Trophoblast cell (in vitro differentiated cells and primary cell): ENCODE measurements around the gene MAGI2.

ENCODE experiments used
- DNase-seq, 2 donors: peaks; one replicate each; pipeline ENCODE4 v3.0.0-alpha.2; 2016
- H2AFZ ChIP-seq: 2 replicates; pipeline ENCODE4 v1.6.1; 2013; ENCODE audit warnings: low read length, moderate library complexity, mild to moderate bottlenecking; ENCODE audit not compliant: insufficient read depth, poor library complexity
- H2AK5ac ChIP-seq: 2 replicates; pipeline ENCODE4 v1.6.1; 2013; ENCODE audit warnings: mild to moderate bottlenecking, low read length
- H2BK120ac ChIP-seq: 2 replicates; pipeline ENCODE4 v1.6.1; 2013; ENCODE audit warnings: low read length, mild to moderate bottlenecking, moderate library complexity; ENCODE audit not compliant: insufficient read depth, poor library complexity
- H2BK12ac ChIP-seq: 2 replicates; pipeline ENCODE4 v1.6.1; 2013; ENCODE audit warnings: mild to moderate bottlenecking, low read length, moderate library complexity
- H2BK5ac ChIP-seq: 2 replicates; pipeline ENCODE4 v1.6.1; 2013; ENCODE audit warnings: low read length, low read depth, moderate library complexity, mild to moderate bottlenecking; ENCODE audit not compliant: poor library complexity
- H3K14ac ChIP-seq: 2 replicates; pipeline ENCODE4 v1.6.1; 2013; ENCODE audit warnings: mild to moderate bottlenecking, low read length
- H3K18ac ChIP-seq: 2 replicates; pipeline ENCODE4 v1.6.1; 2013; ENCODE audit warnings: mild to moderate bottlenecking, low read length
- H3K23ac ChIP-seq: 2 replicates; pipeline ENCODE4 v1.6.1; 2013; ENCODE audit warnings: low read length
- H3K27ac ChIP-seq: 2 replicates; pipeline ENCODE4 v1.5.1; 2013; ENCODE audit warnings: low read depth, mild to moderate bottlenecking, inconsistent platforms, low read length, moderate library complexity
- H3K27me3 ChIP-seq: 2 replicates; pipeline ENCODE4 v1.6.1; 2013; ENCODE audit warnings: inconsistent platforms, mild to moderate bottlenecking, low read length, moderate library complexity; ENCODE audit not compliant: insufficient read depth
- H3K36me3 ChIP-seq, 2 experiments: 1 replicate in 1 of 2; 2 replicates in 1 of 2; pipeline ENCODE4 v1.6.1; 2013; ENCODE audit warnings: low read length in 2 of 2, mild to moderate bottlenecking in 2 of 2, moderate library complexity in 1 of 2; ENCODE audit not compliant: insufficient read depth in 2 of 2, control insufficient read depth in 1 of 2
- H3K4ac ChIP-seq: 2 replicates; pipeline ENCODE4 v1.6.1; 2013; ENCODE audit warnings: low read depth, mild to moderate bottlenecking, low read length, moderate library complexity
- H3K4me1 ChIP-seq, 2 experiments: 1 replicate in 1 of 2; 2 replicates in 1 of 2; pipeline ENCODE4 v1.6.1; 2013; ENCODE audit warnings: low read length in 2 of 2, mild to moderate bottlenecking in 2 of 2, moderate library complexity in 1 of 2; ENCODE audit not compliant: insufficient read depth in 2 of 2, control insufficient read depth in 1 of 2
- H3K4me2 ChIP-seq: 2 replicates; pipeline ENCODE4 v1.6.1; 2013; ENCODE audit warnings: inconsistent platforms, mild to moderate bottlenecking, low read length, moderate library complexity
- H3K4me3 ChIP-seq: 2 replicates; pipeline ENCODE4 v1.5.1; 2013; ENCODE audit warnings: mild to moderate bottlenecking, low read depth, low read length, inconsistent platforms
- H3K79me1 ChIP-seq: one replicate; pipeline ENCODE4 v1.6.1; 2013; ENCODE audit warnings: low read length
- H3K79me2 ChIP-seq: 2 replicates; pipeline ENCODE4 v1.6.1; 2013; ENCODE audit warnings: low read length, mild to moderate bottlenecking; ENCODE audit not compliant: control insufficient read depth, insufficient read depth, poor library complexity
- H3K9ac ChIP-seq: 2 replicates; pipeline ENCODE4 v1.6.1; 2013; ENCODE audit warnings: mild to moderate bottlenecking, low read length
- H3K9me3 ChIP-seq: 2 replicates; pipeline ENCODE4 v1.6.1; 2013; ENCODE audit warnings: low read depth, mild to moderate bottlenecking, control low read depth, inconsistent platforms, low read length; ENCODE audit not compliant: insufficient read depth
- H4K12ac ChIP-seq: 2 replicates; pipeline ENCODE4 v1.6.1; 2013; ENCODE audit warnings: low read depth, mild to moderate bottlenecking, low read length, moderate library complexity
- H4K8ac ChIP-seq: 2 replicates; pipeline ENCODE4 v1.6.1; 2013; ENCODE audit warnings: low read depth, mild to moderate bottlenecking, low read length, moderate library complexity
- H4K91ac ChIP-seq: one replicate; pipeline ENCODE4 v1.6.1; 2013; ENCODE audit warnings: low read depth, mild to moderate bottlenecking, low read length, moderate library complexity
- WGBS: extraction: QIAGEN DNeasy Blood & Tissue Kit; methylation state at CpG from one replicate; pipeline ENCODE4 v1.1.7; 2013; ENCODE audit warnings: missing lambda C conversion rate; ENCODE audit not compliant: insufficient read length, insufficient coverage; ENCODE audit errors: extremely low coverage; 5-methylcytosine and 5-hydroxymethylcytosine counted together

The MAGI2 gene

DNA sequence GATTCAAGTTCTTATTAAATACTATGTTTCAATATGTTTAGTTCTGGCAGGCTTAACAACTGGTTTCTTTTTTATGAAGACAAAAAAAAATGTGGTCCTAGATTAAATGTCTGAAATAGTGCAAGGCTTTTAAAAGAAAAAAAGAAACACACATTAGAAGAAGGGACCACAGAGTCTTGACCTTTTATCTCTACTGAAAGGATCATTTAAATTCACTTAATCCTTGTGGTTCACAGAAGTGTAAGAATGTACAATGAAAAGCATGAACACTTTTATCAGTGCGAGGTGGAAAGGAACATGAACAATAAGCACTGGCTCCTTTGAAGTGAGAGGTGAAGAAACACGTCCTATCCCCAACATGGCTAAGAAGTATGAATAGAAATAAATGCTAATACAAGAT, 765.1 kb downstream of the MAGI2 start:
- no peak overlapping the region for H2BK12ac ChIP-seq
- H3K9me3 ChIP-seq = no peaks in the 10 kb centered on the region
- no peaks in the 10 kb centered on the region for H3K27me3 ChIP-seq
- no peak overlapping the region for H4K12ac ChIP-seq
- no peak for DNase-seq
- no peak overlapping the region for H2BK5ac ChIP-seq
- no peak overlapping the region for H3K4ac ChIP-seq
- no peak overlapping the region for H3K4me2 ChIP-seq
- no peak overlapping the region for H3K4me3 ChIP-seq
- no peak overlapping the region for H3K14ac ChIP-seq
- H3K27ac ChIP-seq = no peak overlapping the region
- no peak overlapping the region for H3K9ac ChIP-seq
- peaks cover 1% of the 10 kb centered on the region for H3K79me1 ChIP-seq
- H2AK5ac ChIP-seq = no peak overlapping the region
- H2AFZ ChIP-seq = no peak overlapping the region
- no peak overlapping the region for H3K23ac ChIP-seq
- H3K4me1 ChIP-seq = peaks cover 0 to 2% of the 10 kb centered on the region in 2 experiments
- H2BK120ac ChIP-seq = no peak overlapping the region
- no CpG with 5 or more reads among the region's 2 CpGs for WGBS
- H3K36me3 ChIP-seq = no peaks in the 10 kb centered on the region
- no peak overlapping the region for H4K91ac ChIP-seq
- no peak overlapping the region for H3K18ac ChIP-seq
- H3K79me2 ChIP-seq = no peaks in the 10 kb centered on the region
- no peak overlapping the region for H4K8ac ChIP-seq

DNA sequence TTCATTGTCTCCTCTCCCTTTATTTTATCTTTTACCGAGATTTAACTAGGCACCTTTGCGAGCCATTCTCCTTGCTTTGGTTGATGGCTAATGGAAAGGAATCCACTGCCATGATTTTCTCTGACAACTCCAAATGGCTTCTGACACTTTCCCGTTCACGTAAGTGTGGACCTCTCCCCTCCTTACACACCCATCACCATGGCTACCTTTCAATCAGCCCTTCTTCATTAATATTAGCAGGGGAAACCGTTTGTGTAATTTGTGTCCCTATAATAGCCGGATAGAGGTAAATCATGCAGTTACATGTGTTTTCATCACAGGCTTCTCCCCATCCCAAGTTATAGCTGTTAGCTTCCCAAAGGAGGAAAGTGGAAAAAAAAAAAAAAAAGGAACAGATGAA, 767.3 kb downstream of the MAGI2 start:
- Histone ChIP-seq H3K79me2 (no peaks in the 10 kb centered on the region), H3K9me3 (no peaks in the 10 kb centered on the region), H3K36me3 (no peaks in the 10 kb centered on the region), H2AFZ (no peak overlapping the region), H3K14ac (no peak overlapping the region), H2AK5ac (no peak overlapping the region), H3K27ac (no peak overlapping the region), H3K4me1 (peaks cover 0 to 2% of the 10 kb centered on the region in 2 experiments), H3K4me2 (no peak overlapping the region), H2BK12ac (no peak overlapping the region), H4K91ac (no peak overlapping the region), H3K23ac (no peak overlapping the region), H3K79me1 (peaks cover 1% of the 10 kb centered on the region), H3K27me3 (no peaks in the 10 kb centered on the region), H2BK5ac (no peak overlapping the region), H3K4ac (no peak overlapping the region), H4K8ac (no peak overlapping the region), H3K4me3 (no peak overlapping the region), H2BK120ac (no peak overlapping the region), H3K9ac (no peak overlapping the region), H3K18ac (no peak overlapping the region), H4K12ac (no peak overlapping the region)
- DNase-seq = peak in 1 of 2 donors; percentile 10
- WGBS = no CpG with 5 or more reads among the region's 6 CpGs

DNA sequence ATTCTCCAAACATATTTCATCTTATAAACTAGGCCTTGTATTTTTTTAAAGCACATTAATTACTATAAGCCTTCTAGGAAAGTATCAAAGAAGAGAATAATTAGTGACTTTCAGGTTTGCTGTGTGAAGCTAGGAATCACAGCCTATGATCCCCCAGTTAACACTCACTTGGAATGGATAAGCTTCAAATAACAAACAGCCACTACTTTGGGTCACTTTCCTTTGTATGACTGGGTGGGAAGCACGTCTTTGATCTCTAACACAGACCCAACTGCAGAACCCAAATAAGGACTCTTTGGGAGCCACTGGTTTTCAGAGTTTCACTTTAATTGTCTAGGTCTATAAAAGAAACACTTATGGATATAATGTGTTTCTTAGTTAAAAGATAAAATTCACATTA, 769.3 kb downstream of the MAGI2 start:
- H4K12ac ChIP-seq = no peak overlapping the region
- no peak overlapping the region for H3K4ac ChIP-seq
- H3K18ac ChIP-seq = no peak overlapping the region
- peaks cover 0 to 2% of the 10 kb centered on the region in 2 experiments for H3K4me1 ChIP-seq
- no CpG with 5 or more reads among the region's 1 CpG for WGBS
- no peak overlapping the region for H3K14ac ChIP-seq
- H3K36me3 ChIP-seq = no peaks in the 10 kb centered on the region
- no peak overlapping the region for H2AK5ac ChIP-seq
- no peaks in the 10 kb centered on the region for H3K79me2 ChIP-seq
- H4K91ac ChIP-seq = no peak overlapping the region
- no peak overlapping the region for H3K27ac ChIP-seq
- H3K27me3 ChIP-seq = no peaks in the 10 kb centered on the region
- H4K8ac ChIP-seq = no peak overlapping the region
- H2BK120ac ChIP-seq = no peak overlapping the region
- DNase-seq = no peak
- H3K23ac ChIP-seq = no peak overlapping the region
- no peak overlapping the region for H2BK12ac ChIP-seq
- H3K9me3 ChIP-seq = no peaks in the 10 kb centered on the region
- no peak overlapping the region for H3K4me2 ChIP-seq
- no peak overlapping the region for H3K4me3 ChIP-seq
- H2AFZ ChIP-seq = no peak overlapping the region
- H2BK5ac ChIP-seq = no peak overlapping the region
- no peak overlapping the region for H3K9ac ChIP-seq
- H3K79me1 ChIP-seq = peaks cover 1% of the 10 kb centered on the region

DNA sequence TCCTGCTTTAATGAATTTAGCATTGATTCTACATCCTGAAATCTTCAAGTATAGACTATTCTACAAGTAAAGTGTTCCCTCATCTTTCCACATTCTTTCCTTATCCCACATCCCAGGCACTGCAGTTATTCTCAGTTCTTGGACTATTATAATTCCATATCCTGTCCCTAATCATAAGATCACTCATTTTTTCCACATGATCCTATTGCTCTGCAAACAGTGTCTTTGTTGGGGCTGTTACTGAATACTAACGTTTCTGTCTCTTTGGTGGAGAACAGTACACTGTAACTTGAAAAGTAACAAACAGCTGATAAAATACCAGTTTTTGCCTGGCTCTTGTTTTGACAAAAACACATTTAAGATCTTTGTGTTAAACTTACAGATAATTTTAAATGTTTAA, 769.9 kb downstream of the MAGI2 start:
- H3K9me3 ChIP-seq = no peaks in the 10 kb centered on the region
- no peak overlapping the region for H3K14ac ChIP-seq
- no peak overlapping the region for H4K91ac ChIP-seq
- H2BK120ac ChIP-seq = no peak overlapping the region
- H2AK5ac ChIP-seq = no peak overlapping the region
- H3K4ac ChIP-seq = no peak overlapping the region
- H3K23ac ChIP-seq = no peak overlapping the region
- no peaks in the 10 kb centered on the region for H3K36me3 ChIP-seq
- no peak overlapping the region for H2AFZ ChIP-seq
- no peak overlapping the region for H2BK5ac ChIP-seq
- no peak overlapping the region for H4K12ac ChIP-seq
- H3K4me2 ChIP-seq = no peak overlapping the region
- H3K79me1 ChIP-seq = peaks cover 1% of the 10 kb centered on the region
- H3K27ac ChIP-seq = no peak overlapping the region
- H3K4me1 ChIP-seq = peaks cover 0 to 2% of the 10 kb centered on the region in 2 experiments
- WGBS = no CpG with 5 or more reads among the region's 1 CpG
- no peaks in the 10 kb centered on the region for H3K79me2 ChIP-seq
- H3K27me3 ChIP-seq = no peaks in the 10 kb centered on the region
- H2BK12ac ChIP-seq = no peak overlapping the region
- H3K9ac ChIP-seq = no peak overlapping the region
- no peak overlapping the region for H4K8ac ChIP-seq
- H3K4me3 ChIP-seq = no peak overlapping the region
- no peak for DNase-seq
- no peak overlapping the region for H3K18ac ChIP-seq
